Trophoblast cell (in vitro differentiated cells and primary cell): ENCODE results near the gene PKLR. TPM values are rescaled to one million over a fixed set of nuclear protein-coding genes. Genes with fewer than 3 reads are reported as not detected.

Source experiments
- DNase-seq, 2 donors: peaks; one replicate each; pipeline ENCODE4 v3.0.0-alpha.2; 2016
- H2AFZ ChIP-seq: 2 replicates; pipeline ENCODE4 v1.6.1; 2013; ENCODE audit warnings: low read length, moderate library complexity, mild to moderate bottlenecking; ENCODE audit not compliant: insufficient read depth, poor library complexity
- H2AK5ac ChIP-seq: 2 replicates; pipeline ENCODE4 v1.6.1; 2013; ENCODE audit warnings: mild to moderate bottlenecking, low read length
- H2BK120ac ChIP-seq: 2 replicates; pipeline ENCODE4 v1.6.1; 2013; ENCODE audit warnings: low read length, mild to moderate bottlenecking, moderate library complexity; ENCODE audit not compliant: insufficient read depth, poor library complexity
- H2BK12ac ChIP-seq: 2 replicates; pipeline ENCODE4 v1.6.1; 2013; ENCODE audit warnings: mild to moderate bottlenecking, low read length, moderate library complexity
- H2BK5ac ChIP-seq: 2 replicates; pipeline ENCODE4 v1.6.1; 2013; ENCODE audit warnings: low read length, low read depth, moderate library complexity, mild to moderate bottlenecking; ENCODE audit not compliant: poor library complexity
- H3K14ac ChIP-seq: 2 replicates; pipeline ENCODE4 v1.6.1; 2013; ENCODE audit warnings: mild to moderate bottlenecking, low read length
- H3K18ac ChIP-seq: 2 replicates; pipeline ENCODE4 v1.6.1; 2013; ENCODE audit warnings: mild to moderate bottlenecking, low read length
- H3K23ac ChIP-seq: 2 replicates; pipeline ENCODE4 v1.6.1; 2013; ENCODE audit warnings: low read length
- H3K27ac ChIP-seq: 2 replicates; pipeline ENCODE4 v1.5.1; 2013; ENCODE audit warnings: low read depth, mild to moderate bottlenecking, inconsistent platforms, low read length, moderate library complexity
- H3K27me3 ChIP-seq: 2 replicates; pipeline ENCODE4 v1.6.1; 2013; ENCODE audit warnings: inconsistent platforms, mild to moderate bottlenecking, low read length, moderate library complexity; ENCODE audit not compliant: insufficient read depth
- H3K36me3 ChIP-seq, 2 experiments: 1 replicate in 1 of 2; 2 replicates in 1 of 2; pipeline ENCODE4 v1.6.1; 2013; ENCODE audit warnings: low read length in 2 of 2, mild to moderate bottlenecking in 2 of 2, moderate library complexity in 1 of 2; ENCODE audit not compliant: insufficient read depth in 2 of 2, control insufficient read depth in 1 of 2
- H3K4ac ChIP-seq: 2 replicates; pipeline ENCODE4 v1.6.1; 2013; ENCODE audit warnings: low read depth, mild to moderate bottlenecking, low read length, moderate library complexity
- H3K4me1 ChIP-seq, 2 experiments: 1 replicate in 1 of 2; 2 replicates in 1 of 2; pipeline ENCODE4 v1.6.1; 2013; ENCODE audit warnings: low read length in 2 of 2, mild to moderate bottlenecking in 2 of 2, moderate library complexity in 1 of 2; ENCODE audit not compliant: insufficient read depth in 2 of 2, control insufficient read depth in 1 of 2
- H3K4me2 ChIP-seq: 2 replicates; pipeline ENCODE4 v1.6.1; 2013; ENCODE audit warnings: inconsistent platforms, mild to moderate bottlenecking, low read length, moderate library complexity
- H3K4me3 ChIP-seq: 2 replicates; pipeline ENCODE4 v1.5.1; 2013; ENCODE audit warnings: mild to moderate bottlenecking, low read depth, low read length, inconsistent platforms
- H3K79me1 ChIP-seq: one replicate; pipeline ENCODE4 v1.6.1; 2013; ENCODE audit warnings: low read length
- H3K79me2 ChIP-seq: 2 replicates; pipeline ENCODE4 v1.6.1; 2013; ENCODE audit warnings: low read length, mild to moderate bottlenecking; ENCODE audit not compliant: control insufficient read depth, insufficient read depth, poor library complexity
- H3K9ac ChIP-seq: 2 replicates; pipeline ENCODE4 v1.6.1; 2013; ENCODE audit warnings: mild to moderate bottlenecking, low read length
- H3K9me3 ChIP-seq: 2 replicates; pipeline ENCODE4 v1.6.1; 2013; ENCODE audit warnings: low read depth, mild to moderate bottlenecking, control low read depth, inconsistent platforms, low read length; ENCODE audit not compliant: insufficient read depth
- H4K12ac ChIP-seq: 2 replicates; pipeline ENCODE4 v1.6.1; 2013; ENCODE audit warnings: low read depth, mild to moderate bottlenecking, low read length, moderate library complexity
- H4K8ac ChIP-seq: 2 replicates; pipeline ENCODE4 v1.6.1; 2013; ENCODE audit warnings: low read depth, mild to moderate bottlenecking, low read length, moderate library complexity
- H4K91ac ChIP-seq: one replicate; pipeline ENCODE4 v1.6.1; 2013; ENCODE audit warnings: low read depth, mild to moderate bottlenecking, low read length, moderate library complexity
- WGBS: extraction: QIAGEN DNeasy Blood & Tissue Kit; methylation state at CpG from one replicate; pipeline ENCODE4 v1.1.7; 2013; ENCODE audit warnings: missing lambda C conversion rate; ENCODE audit not compliant: insufficient read length, insufficient coverage; ENCODE audit errors: extremely low coverage; 5-methylcytosine and 5-hydroxymethylcytosine counted together
- polyA plus RNA-seq: library from polyadenylated mRNA; stranded (reverse); fragments of 200-250 nt; gene quantifications from 2 replicates; pipeline ENCODE4 v1.2.3, GENCODE V29; 2013

The PKLR gene
- polyA plus RNA-seq: 0.03 and 0.04 TPM in 2 replicates

DNA sequence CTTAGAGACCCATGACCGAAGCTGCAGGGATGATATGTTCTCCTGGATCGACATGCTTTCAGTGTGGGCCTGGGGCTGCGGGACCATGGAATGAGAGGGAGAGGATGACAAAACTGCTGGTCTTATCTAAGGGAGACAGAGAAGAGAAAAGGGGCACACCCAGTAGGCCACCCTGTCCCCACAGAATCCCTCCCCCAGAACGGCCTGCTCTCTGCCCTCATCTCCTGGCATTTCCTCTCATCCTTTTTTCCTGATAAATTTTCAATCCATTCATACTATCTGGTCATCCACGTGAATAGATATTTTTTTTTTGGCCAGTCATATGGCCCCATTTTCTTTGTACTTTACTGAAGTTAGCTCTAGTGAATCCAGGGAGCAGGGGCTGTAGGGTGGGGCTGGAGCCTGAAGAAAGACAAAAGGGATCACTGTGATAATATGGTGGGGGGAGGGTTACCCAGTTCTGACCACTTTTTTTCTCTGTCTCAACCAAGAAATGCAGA, at the start of gene PKLR:
TSS of gene PKLR (minus strand) at position 97 of the 500 bp plus-strand sequence. CDS start at position 54, 43 bp downstream.
- no peak within 1 kb of the TSS for H2AFZ ChIP-seq
- no peak within 1 kb of the TSS for H2BK12ac ChIP-seq
- H3K9me3 ChIP-seq: no peaks in the 10 kb centered on the region
- no peak within 1 kb of the TSS for H2BK5ac ChIP-seq
- H2AK5ac ChIP-seq: no peak within 1 kb of the TSS
- H4K12ac ChIP-seq: no peak within 1 kb of the TSS
- no peak within 1 kb of the TSS for H2BK120ac ChIP-seq
- H4K91ac ChIP-seq: no peak within 1 kb of the TSS
- H3K27me3 ChIP-seq: no peaks in the 10 kb centered on the region
- peaks cover 2% of the 10 kb centered on the region for H3K79me1 ChIP-seq
- no peak within 1 kb of the TSS for H3K27ac ChIP-seq
- H3K4me2 ChIP-seq: no peak within 1 kb of the TSS
- no CpG with 5 or more reads among the region's 5 CpGs for WGBS
- H3K9ac ChIP-seq: no peak within 1 kb of the TSS
- no peak within 1 kb of the TSS for H3K18ac ChIP-seq
- no peak within 1 kb of the TSS for H3K14ac ChIP-seq
- peaks cover 7 to 10% of the 10 kb centered on the region in 2 experiments for H3K4me1 ChIP-seq
- no peak for DNase-seq
- H3K36me3 ChIP-seq: no peaks in the 10 kb centered on the region
- no peak within 1 kb of the TSS for H3K4me3 ChIP-seq
- no peak within 1 kb of the TSS for H3K4ac ChIP-seq
- H4K8ac ChIP-seq: no peak within 1 kb of the TSS
- no peak within 1 kb of the TSS for H3K23ac ChIP-seq
- no peaks in the 10 kb centered on the region for H3K79me2 ChIP-seq

DNA sequence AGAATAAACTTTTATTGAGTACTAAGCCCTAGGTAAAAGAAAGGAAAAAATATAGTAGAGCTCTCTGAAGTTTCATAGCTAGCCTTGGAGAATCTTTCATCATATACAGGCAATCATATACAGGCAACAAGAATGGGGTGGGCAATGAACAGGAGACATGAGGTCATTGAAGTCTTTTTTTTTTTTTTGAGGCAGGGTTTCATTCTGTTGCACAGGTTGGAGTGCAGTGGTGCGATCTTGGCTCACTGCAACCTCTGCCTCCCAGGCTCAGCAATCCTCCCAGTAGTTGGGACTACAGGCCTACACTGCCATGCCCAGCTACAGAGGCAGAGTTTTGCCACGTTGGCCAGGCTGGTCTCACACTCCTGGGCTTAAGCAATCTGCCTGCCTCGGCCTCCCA, 41.6 kb upstream of the PKLR start:
- Histone ChIP-seq H2AK5ac (no peak overlapping the region), H2BK120ac (no peak overlapping the region), H2AFZ (no peak overlapping the region), H3K4me3 (no peak overlapping the region), H3K27me3 (no peaks in the 10 kb centered on the region), H2BK5ac (no peak overlapping the region), H4K91ac (no peak overlapping the region), H3K4ac (no peak overlapping the region), H3K9me3 (no peaks in the 10 kb centered on the region), H4K8ac (no peak overlapping the region), H3K9ac (no peak overlapping the region), H3K14ac (no peak overlapping the region), H3K79me2 (no peaks in the 10 kb centered on the region), H4K12ac (no peak overlapping the region), H3K27ac (no peak overlapping the region), H3K4me2 (no peak overlapping the region), H3K23ac (no peak overlapping the region), H2BK12ac (no peak overlapping the region), H3K36me3 (peaks cover 31 to 38% of the 10 kb centered on the region in 2 experiments), H3K79me1 (no peaks in the 10 kb centered on the region), H3K4me1 (no peaks in the 10 kb centered on the region), H3K18ac (no peak overlapping the region)
- WGBS: no CpG with 5 or more reads among the region's 3 CpGs
- DNase-seq: no peak

DNA sequence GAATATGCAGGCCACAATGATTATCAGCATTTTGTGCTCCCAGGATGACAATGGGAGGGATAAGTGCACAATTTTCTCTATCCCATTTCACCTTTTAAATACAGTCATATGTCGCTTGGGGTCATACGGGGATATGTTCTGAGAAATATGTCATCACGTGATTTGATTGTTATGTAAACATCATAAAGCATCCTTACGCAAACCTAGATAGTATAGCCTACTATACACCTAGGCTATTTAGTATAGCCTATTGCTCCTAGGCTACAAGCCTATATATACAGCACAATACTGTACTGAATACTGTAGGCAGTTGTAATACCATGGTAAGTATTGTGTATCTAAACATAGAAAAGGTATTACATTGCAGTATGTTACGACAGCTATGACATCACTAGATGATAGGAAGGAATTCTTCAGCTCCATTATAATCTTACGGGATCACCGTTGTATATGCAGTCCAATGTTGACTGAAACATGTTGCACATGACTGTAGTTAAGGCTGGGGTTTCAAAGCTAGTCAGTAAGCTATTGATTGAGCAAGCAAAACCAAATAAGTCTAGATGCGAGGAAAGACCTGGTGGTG, 38.4 kb upstream of the PKLR start:
- H3K4me2 ChIP-seq: no peak overlapping the region
- no peak overlapping the region for H3K4me3 ChIP-seq
- H3K36me3 ChIP-seq: peaks cover 18 to 41% of the 10 kb centered on the region in 2 experiments
- no peaks in the 10 kb centered on the region for H3K79me2 ChIP-seq
- no peak overlapping the region for H3K27ac ChIP-seq
- no CpG with 5 or more reads among the region's 8 CpGs for WGBS
- DNase-seq: peak in 1 of 2 donors; percentile 30
- H3K9ac ChIP-seq: no peak overlapping the region
- no peak overlapping the region for H2BK5ac ChIP-seq
- H3K14ac ChIP-seq: no peak overlapping the region
- no peak overlapping the region for H4K8ac ChIP-seq
- H3K4ac ChIP-seq: no peak overlapping the region
- H3K23ac ChIP-seq: no peak overlapping the region
- H4K91ac ChIP-seq: no peak overlapping the region
- H4K12ac ChIP-seq: no peak overlapping the region
- H3K27me3 ChIP-seq: no peaks in the 10 kb centered on the region
- no peak overlapping the region for H2AFZ ChIP-seq
- no peaks in the 10 kb centered on the region for H3K9me3 ChIP-seq
- H2BK12ac ChIP-seq: no peak overlapping the region
- no peaks in the 10 kb centered on the region for H3K79me1 ChIP-seq
- H3K4me1 ChIP-seq: no peaks in the 10 kb centered on the region
- H2BK120ac ChIP-seq: no peak overlapping the region
- no peak overlapping the region for H2AK5ac ChIP-seq
- no peak overlapping the region for H3K18ac ChIP-seq

GRCh38 chr1:155334962-155335361, 33.7 kb upstream of the PKLR start:
- no peaks in the 10 kb centered on the region for H3K4me1 ChIP-seq
- H3K9me3 ChIP-seq: no peaks in the 10 kb centered on the region
- H3K27ac ChIP-seq: no peak overlapping the region
- no peak overlapping the region for H3K4me3 ChIP-seq
- H3K9ac ChIP-seq: no peak overlapping the region
- H4K8ac ChIP-seq: no peak overlapping the region
- H3K18ac ChIP-seq: no peak overlapping the region
- H3K4me2 ChIP-seq: no peak overlapping the region
- no peak overlapping the region for H3K4ac ChIP-seq
- H3K79me2 ChIP-seq: no peaks in the 10 kb centered on the region
- no peak overlapping the region for H2BK5ac ChIP-seq
- no peak overlapping the region for H4K12ac ChIP-seq
- no peak overlapping the region for H2AFZ ChIP-seq
- H3K36me3 ChIP-seq: peaks cover 21 to 37% of the 10 kb centered on the region in 2 experiments
- no peak overlapping the region for H4K91ac ChIP-seq
- no peaks in the 10 kb centered on the region for H3K79me1 ChIP-seq
- DNase-seq: no peak
- H2BK120ac ChIP-seq: no peak overlapping the region
- H3K23ac ChIP-seq: no peak overlapping the region
- H3K27me3 ChIP-seq: no peaks in the 10 kb centered on the region
- no CpG with 5 or more reads among the region's 1 CpG for WGBS
- H3K14ac ChIP-seq: no peak overlapping the region
- no peak overlapping the region for H2BK12ac ChIP-seq
- H2AK5ac ChIP-seq: no peak overlapping the region
